Thyroid gland (tissue), 4 donors: ENCODE results near the gene MVB12B.

Experiments
- CTCF ChIP-seq, 6 experiments: fragments of 200-600 bp in 3 of 6; fragments of 450-650 bp in 3 of 6; sonication (generic) in 3 of 6; IDR thresholded peaks; one replicate each; pipeline ENCODE4 v1.5.1; 2016 to 2019; ENCODE audit warnings: antibody characterized with exemption in 6 of 6, mild to moderate bottlenecking in 2 of 6, inconsistent platforms in 1 of 6, moderate library complexity in 1 of 6
- POLR2A ChIP-seq, 2 donors: fragments of 450-650 bp; IDR thresholded peaks; one replicate each; pipeline ENCODE4 v1.6.1; 2017; ENCODE audit warnings: antibody characterized with exemption in 2 of 2, mild to moderate bottlenecking in 2 of 2, moderate library complexity in 1 of 2

GRCh38 chr9:126338945-126339344 lies 12.3 kb downstream of the MVB12B start:
- TF ChIP-seq POLR2A (IDR thresholded peaks at IDR 0.05) (no peak), CTCF (IDR thresholded peaks at IDR 0.05) (no peak)
